ENCODE data around the gene GRIN1. TPM values are rescaled to one million over a fixed set of nuclear protein-coding genes. Genes with fewer than 3 reads are reported as not detected.

GRIN1 gene
- total RNA-seq, 1 experiment from 2014 or later: not detected

DNA sequence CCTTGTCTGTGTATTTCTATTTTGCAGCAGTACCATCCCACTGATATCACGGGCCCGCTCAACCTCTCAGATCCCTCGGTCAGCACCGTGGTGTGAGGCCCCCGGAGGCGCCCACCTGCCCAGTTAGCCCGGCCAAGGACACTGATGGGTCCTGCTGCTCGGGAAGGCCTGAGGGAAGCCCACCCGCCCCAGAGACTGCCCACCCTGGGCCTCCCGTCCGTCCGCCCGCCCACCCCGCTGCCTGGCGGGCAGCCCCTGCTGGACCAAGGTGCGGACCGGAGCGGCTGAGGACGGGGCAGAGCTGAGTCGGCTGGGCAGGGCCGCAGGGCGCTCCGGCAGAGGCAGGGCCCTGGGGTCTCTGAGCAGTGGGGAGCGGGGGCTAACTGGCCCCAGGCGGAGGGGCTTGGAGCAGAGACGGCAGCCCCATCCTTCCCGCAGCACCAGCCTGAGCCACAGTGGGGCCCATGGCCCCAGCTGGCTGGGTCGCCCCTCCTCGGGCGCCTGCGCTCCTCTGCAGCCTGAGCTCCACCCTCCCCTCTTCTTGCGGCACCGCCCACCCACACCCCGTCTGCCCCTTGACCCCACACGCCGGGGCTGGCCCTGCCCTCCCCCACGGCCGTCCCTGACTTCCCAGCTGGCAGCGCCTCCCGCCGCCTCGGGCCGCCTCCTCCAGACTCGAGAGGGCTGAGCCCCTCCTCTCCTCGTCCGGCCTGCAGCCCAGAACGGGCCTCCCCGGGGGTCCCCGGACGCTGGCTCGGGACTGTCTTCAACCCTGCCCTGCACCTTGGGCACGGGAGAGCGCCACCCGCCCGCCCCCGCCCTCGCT, 29.0 kb downstream of the GRIN1 start:
- no peaks in the 10 kb centered on the region for H3K27me3 ChIP-seq (ENCODE audit: low read length)
- peaks cover 29% of the 10 kb centered on the region for H3K4me1 ChIP-seq (ENCODE audit: low read length)
- H3K4me3 ChIP-seq (ENCODE audit: low read length): no peak overlapping the region
- peaks cover 10% of the 10 kb centered on the region; the same call in 1 of the 2 replicates for H4K20me1 ChIP-seq (ENCODE audit: insufficient read depth, low read depth, low read length)
- no peak overlapping the region for H2AFZ ChIP-seq (ENCODE audit: low read length)
- H3K9me3 ChIP-seq (ENCODE audit: low read length): no peaks in the 10 kb centered on the region
- no peaks in the 10 kb centered on the region for H3K36me3 ChIP-seq (ENCODE audit: insufficient read depth, low read length)
- no peaks in the 10 kb centered on the region for H3K9me2 ChIP-seq (replicated peaks; ENCODE audit: insufficient read depth, low read length)
- H3K4me2 ChIP-seq (ENCODE audit: low read depth, low read length, poor library complexity, severe bottlenecking): no peak overlapping the region
- no peak overlapping the region for H3K27ac ChIP-seq (ENCODE audit: low read length)
- DNase-seq: no peak
- H3K9ac ChIP-seq (ENCODE audit: low read length): no peak overlapping the region
- H3K79me2 ChIP-seq (ENCODE audit: low read length): no peaks in the 10 kb centered on the region

DNA sequence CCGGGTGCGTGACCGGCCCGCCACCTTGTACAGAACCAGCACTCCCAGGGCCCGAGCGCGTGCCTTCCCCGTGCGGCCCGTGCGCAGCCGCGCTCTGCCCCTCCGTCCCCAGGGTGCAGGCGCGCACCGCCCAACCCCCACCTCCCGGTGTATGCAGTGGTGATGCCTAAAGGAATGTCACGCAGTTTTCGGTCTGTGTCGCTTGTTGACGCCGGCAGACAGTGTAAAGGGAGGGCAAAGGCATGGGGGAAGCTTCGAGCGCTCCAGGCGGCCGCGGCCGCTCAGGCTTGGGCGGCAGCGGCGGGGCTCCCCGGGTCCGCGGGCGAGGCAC, 29.6 kb downstream of the GRIN1 start:
- no peak overlapping the region for H3K4me2 ChIP-seq (ENCODE audit: low read depth, low read length, poor library complexity, severe bottlenecking)
- peaks cover 13% of the 10 kb centered on the region; the same call in 1 of the 2 replicates for H4K20me1 ChIP-seq (ENCODE audit: insufficient read depth, low read depth, low read length)
- no peak overlapping the region for H3K9ac ChIP-seq (ENCODE audit: low read length)
- H3K79me2 ChIP-seq (ENCODE audit: low read length): no peaks in the 10 kb centered on the region
- DNase-seq: no peak
- H2AFZ ChIP-seq (ENCODE audit: low read length): no peak overlapping the region
- peaks cover 29% of the 10 kb centered on the region for H3K4me1 ChIP-seq (ENCODE audit: low read length)
- no peaks in the 10 kb centered on the region for H3K9me3 ChIP-seq (ENCODE audit: low read length)
- H3K36me3 ChIP-seq (ENCODE audit: insufficient read depth, low read length): no peaks in the 10 kb centered on the region
- no peaks in the 10 kb centered on the region for H3K9me2 ChIP-seq (replicated peaks; ENCODE audit: insufficient read depth, low read length)
- H3K27ac ChIP-seq (ENCODE audit: low read length): no peak overlapping the region
- H3K27me3 ChIP-seq (ENCODE audit: low read length): no peaks in the 10 kb centered on the region
- H3K4me3 ChIP-seq (ENCODE audit: low read length): no peak overlapping the region

DNA sequence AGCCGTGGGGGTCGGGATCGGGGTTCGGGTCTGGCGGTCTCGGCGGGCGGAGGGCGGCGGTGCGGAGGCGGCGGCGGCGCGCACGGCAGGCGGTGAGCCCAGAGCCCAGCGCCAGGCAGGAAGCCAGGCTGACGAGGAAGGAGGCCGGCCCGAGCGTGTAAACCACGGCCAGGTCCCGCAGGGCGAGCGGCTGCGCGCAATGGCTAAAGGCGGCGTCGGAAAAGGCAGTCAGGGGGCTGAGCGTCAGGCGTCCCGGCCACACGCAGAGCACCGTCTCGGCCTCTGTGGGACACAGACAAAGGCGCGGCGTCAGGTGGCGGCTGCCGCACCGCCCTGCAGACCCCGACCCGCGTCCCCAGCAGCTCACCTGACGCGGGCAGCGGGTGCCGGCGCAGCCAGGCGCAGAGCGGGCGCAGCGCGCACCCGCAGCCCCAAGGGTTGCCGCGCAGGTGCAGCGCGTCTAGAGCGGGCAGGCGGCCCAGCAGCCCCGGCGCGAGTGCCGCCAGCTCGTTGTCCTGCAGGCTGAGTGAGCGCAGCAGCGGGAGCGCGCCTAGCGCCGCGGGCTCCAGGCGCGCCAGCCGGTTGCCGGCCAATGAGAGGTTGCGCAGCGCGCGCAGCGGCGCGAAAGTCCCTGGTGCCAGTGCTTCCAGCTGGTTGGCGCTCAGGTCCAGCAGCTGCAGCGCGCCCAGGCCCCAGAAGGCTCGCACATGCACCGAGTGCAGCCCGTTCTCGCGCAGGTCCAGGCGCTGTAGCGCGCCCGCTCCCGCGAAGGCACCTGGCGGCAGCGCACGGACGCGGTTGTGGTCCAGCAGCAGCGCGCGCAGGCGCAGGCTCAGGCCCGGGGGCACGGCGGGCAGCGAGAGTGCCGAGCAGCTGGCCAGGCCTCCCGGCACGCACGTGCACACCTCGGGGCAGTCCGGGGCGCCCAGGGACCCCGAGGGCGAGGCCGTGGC, 30.2 kb downstream of the GRIN1 start:
- peak; percentile 66 for DNase-seq
- Histone ChIP-seq H3K27me3 (ENCODE audit: low read length) (no peaks in the 10 kb centered on the region), H3K4me2 (ENCODE audit: low read depth, low read length, poor library complexity, severe bottlenecking) (peak overlapping the region; percentile 65), H2AFZ (ENCODE audit: low read length) (no peak overlapping the region), H3K79me2 (ENCODE audit: low read length) (no peaks in the 10 kb centered on the region), H3K9me3 (ENCODE audit: low read length) (no peaks in the 10 kb centered on the region), H3K4me1 (ENCODE audit: low read length) (peaks cover 29% of the 10 kb centered on the region), H3K9me2 (replicated peaks; ENCODE audit: insufficient read depth, low read length) (no peaks in the 10 kb centered on the region), H3K4me3 (ENCODE audit: low read length) (peak overlapping the region; percentile 45; the same call in 1 of the 2 replicates), H3K36me3 (ENCODE audit: insufficient read depth, low read length) (no peaks in the 10 kb centered on the region), H4K20me1 (ENCODE audit: insufficient read depth, low read depth, low read length) (peaks cover 13% of the 10 kb centered on the region; the same call in 1 of the 2 replicates), H3K9ac (ENCODE audit: low read length) (no peak overlapping the region), H3K27ac (ENCODE audit: low read length) (no peak overlapping the region)

DNA sequence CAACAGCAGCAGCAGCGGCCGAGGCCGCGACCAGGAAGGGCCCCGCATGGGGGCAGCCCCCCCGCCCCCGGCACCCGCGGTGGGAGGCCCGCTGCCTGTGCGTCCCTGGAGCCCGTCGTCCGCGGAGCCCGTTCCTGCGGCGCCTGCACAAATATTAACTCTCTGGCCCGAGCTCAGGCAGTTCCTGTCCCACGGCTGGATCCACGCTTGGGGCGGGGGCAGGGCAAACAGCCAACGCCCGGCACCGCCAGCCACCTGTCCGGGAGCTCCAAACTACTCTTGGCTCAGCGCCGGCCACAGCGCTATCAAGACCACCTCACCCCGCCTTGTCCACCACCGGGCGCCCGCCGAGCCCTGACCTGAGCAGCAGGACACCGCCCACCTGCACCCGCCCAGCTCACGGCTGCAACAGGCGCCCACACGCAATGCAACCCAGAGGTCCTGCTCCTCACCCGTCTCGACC, 31.0 kb downstream of the GRIN1 start, which contains the start of gene LRRC26:
LRRC26 (minus strand) TSS at position 156 of the 463 bp plus-strand sequence; CDS start at position 48, 108 bp downstream.
- Histone ChIP-seq H3K9me2 (replicated peaks; ENCODE audit: insufficient read depth, low read length) (no peaks in the 10 kb centered on the region), H4K20me1 (ENCODE audit: insufficient read depth, low read depth, low read length) (peaks cover 14% of the 10 kb centered on the region; the same call in 1 of the 2 replicates), H3K27ac (ENCODE audit: low read length) (no peak within 1 kb of the TSS), H3K79me2 (ENCODE audit: low read length) (no peaks in the 10 kb centered on the region), H3K4me3 (ENCODE audit: low read length) (peak within 1 kb of the TSS; percentile 45; the same call in 1 of the 2 replicates), H3K9me3 (ENCODE audit: low read length) (no peaks in the 10 kb centered on the region), H3K27me3 (ENCODE audit: low read length) (no peaks in the 10 kb centered on the region), H3K36me3 (ENCODE audit: insufficient read depth, low read length) (no peaks in the 10 kb centered on the region), H3K4me1 (ENCODE audit: low read length) (peaks cover 35% of the 10 kb centered on the region), H2AFZ (ENCODE audit: low read length) (no peak within 1 kb of the TSS), H3K4me2 (ENCODE audit: low read depth, low read length, poor library complexity, severe bottlenecking) (peak within 1 kb of the TSS; percentile 65), H3K9ac (ENCODE audit: low read length) (no peak within 1 kb of the TSS)
- no peak for DNase-seq

DNA sequence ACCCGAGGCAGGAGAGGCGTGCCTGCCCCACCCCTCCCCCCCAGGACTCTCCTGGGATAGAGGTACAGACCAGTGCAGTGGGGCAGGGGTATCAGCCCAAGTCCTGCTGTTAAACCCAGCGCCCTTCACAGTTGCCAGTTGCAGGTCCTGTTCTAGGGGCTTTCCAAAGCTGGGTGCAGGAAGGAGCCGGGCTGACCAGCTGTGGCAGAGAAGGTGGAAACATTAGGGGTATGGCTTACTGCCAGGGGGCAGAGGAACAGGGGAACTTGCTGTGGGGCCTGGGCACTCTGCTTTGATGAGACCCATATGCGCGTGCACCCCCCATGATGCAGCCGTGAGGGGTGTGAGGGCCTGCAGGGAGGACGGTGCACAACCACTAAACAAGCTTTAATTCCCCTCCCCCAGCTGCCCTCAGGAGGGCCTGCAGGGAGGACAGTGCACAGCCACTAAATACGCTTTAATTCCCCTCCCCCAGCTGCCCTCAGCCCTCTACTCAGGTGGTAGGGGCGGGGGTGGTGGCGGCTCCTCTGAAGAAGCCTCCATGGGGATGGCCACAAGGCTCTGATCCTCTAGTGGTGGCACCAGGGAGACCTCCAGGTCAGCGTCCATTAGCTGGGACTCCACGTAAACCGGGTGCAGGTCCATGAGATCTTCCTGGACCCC, 31.7 kb downstream of the GRIN1 start:
- no peak overlapping the region for H2AFZ ChIP-seq (ENCODE audit: low read length)
- no peaks in the 10 kb centered on the region for H3K9me2 ChIP-seq (replicated peaks; ENCODE audit: insufficient read depth, low read length)
- no peak overlapping the region for H3K27ac ChIP-seq (ENCODE audit: low read length)
- no peak for DNase-seq
- H3K4me2 ChIP-seq (ENCODE audit: low read depth, low read length, poor library complexity, severe bottlenecking): no peak overlapping the region
- no peaks in the 10 kb centered on the region for H3K27me3 ChIP-seq (ENCODE audit: low read length)
- H3K9ac ChIP-seq (ENCODE audit: low read length): no peak overlapping the region
- peaks cover 17% of the 10 kb centered on the region; the same call in 1 of the 2 replicates for H4K20me1 ChIP-seq (ENCODE audit: insufficient read depth, low read depth, low read length)
- no peaks in the 10 kb centered on the region for H3K79me2 ChIP-seq (ENCODE audit: low read length)
- H3K9me3 ChIP-seq (ENCODE audit: low read length): no peaks in the 10 kb centered on the region
- H3K4me3 ChIP-seq (ENCODE audit: low read length): no peak overlapping the region
- H3K36me3 ChIP-seq (ENCODE audit: insufficient read depth, low read length): no peaks in the 10 kb centered on the region
- peaks cover 39% of the 10 kb centered on the region for H3K4me1 ChIP-seq (ENCODE audit: low read length)

DNA sequence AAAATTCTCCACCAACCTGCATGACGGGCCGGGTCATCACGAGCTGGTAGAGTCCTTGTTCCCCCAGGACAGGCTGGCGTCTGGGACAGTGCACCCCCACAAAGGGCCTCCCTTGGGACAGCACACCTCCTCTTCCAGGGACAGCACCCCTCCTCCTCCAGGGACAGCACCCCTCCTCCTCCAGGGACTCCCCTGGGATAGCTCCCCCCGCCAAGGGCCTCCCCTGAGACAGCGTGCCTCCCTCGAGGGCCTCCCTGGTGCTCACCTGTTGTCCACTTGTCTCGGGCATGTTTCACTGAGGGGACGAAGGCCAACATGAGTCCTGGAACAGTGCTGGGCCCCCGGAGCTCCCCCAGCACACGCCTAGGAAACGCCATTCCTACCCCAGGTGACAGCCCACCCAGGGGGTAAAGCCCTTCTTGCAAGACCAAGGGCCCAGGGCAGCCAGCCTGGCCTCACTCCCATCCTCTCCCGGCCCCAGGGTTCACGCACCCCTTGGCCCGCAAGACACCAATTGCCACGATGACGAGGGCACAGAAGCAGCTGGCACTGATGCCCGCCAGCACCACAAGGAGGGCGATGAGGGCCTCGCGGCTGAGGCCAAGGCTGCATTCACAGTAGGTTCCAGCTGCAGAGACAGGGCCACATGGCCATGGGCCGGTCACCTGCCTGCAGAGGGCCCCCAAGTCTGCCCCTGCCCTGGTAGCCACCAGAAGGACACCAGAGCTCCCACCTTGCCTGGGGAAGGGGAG, 32.4 kb downstream of the GRIN1 start:
- H3K27me3 ChIP-seq (ENCODE audit: low read length): no peaks in the 10 kb centered on the region
- no peak overlapping the region for H3K4me3 ChIP-seq (ENCODE audit: low read length)
- H3K9me3 ChIP-seq (ENCODE audit: low read length): no peaks in the 10 kb centered on the region
- no peak overlapping the region for H3K9ac ChIP-seq (ENCODE audit: low read length)
- peaks cover 39% of the 10 kb centered on the region for H3K4me1 ChIP-seq (ENCODE audit: low read length)
- H3K79me2 ChIP-seq (ENCODE audit: low read length): no peaks in the 10 kb centered on the region
- no peaks in the 10 kb centered on the region for H3K9me2 ChIP-seq (replicated peaks; ENCODE audit: insufficient read depth, low read length)
- H2AFZ ChIP-seq (ENCODE audit: low read length): no peak overlapping the region
- H3K36me3 ChIP-seq (ENCODE audit: insufficient read depth, low read length): no peaks in the 10 kb centered on the region
- no peak for DNase-seq
- peaks cover 22% of the 10 kb centered on the region; the same call in 1 of the 2 replicates for H4K20me1 ChIP-seq (ENCODE audit: insufficient read depth, low read depth, low read length)
- no peak overlapping the region for H3K27ac ChIP-seq (ENCODE audit: low read length)
- no peak overlapping the region for H3K4me2 ChIP-seq (ENCODE audit: low read depth, low read length, poor library complexity, severe bottlenecking)

DNA sequence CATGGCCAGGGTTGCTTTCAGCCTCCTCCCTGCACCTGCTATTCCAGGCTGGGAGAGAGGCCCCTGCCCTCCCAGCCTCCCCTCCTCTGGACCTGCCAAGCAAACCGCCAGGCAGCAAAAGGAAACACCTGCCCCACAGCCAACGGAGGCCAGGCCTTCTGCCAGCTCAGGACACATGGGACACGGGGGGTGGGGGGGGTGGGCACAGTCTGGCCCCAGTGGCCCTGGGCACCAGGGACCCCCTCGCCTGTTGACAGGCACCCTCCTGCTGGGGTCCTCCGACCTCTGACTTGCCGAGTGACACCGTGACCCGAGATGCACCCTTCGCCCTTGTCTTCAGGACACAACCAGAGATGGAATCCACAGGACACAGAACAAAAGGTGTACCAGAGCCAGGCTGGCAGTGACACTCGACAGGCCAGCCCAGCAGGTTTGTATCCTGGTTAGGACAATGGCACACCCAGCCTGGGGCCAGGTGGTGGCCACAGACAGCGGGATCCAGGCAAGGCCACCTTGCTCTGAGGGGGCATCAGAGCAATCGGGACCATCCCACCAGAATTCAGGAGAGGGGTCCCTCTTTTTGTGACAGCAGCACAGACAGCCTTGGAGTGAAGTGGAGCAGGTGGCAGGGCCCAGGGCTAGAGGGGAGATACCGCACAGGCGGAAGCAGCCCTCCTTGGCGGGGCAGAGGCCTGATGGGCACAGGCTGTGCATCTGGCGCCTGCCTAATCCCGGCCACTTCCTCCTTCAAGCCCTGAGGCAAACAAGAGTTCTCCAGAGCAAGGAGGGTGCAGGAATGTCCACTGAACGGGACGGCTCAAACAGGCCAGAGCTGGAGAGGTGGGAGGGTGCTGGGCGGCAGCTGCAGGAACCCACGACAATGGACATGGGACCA, 34.2 kb downstream of the GRIN1 start:
- H3K79me2 ChIP-seq (ENCODE audit: low read length): no peaks in the 10 kb centered on the region
- H3K9me3 ChIP-seq (ENCODE audit: low read length): no peaks in the 10 kb centered on the region
- no peak overlapping the region for H3K9ac ChIP-seq (ENCODE audit: low read length)
- no peaks in the 10 kb centered on the region for H3K36me3 ChIP-seq (ENCODE audit: insufficient read depth, low read length)
- no peak overlapping the region for H3K4me3 ChIP-seq (ENCODE audit: low read length)
- peaks cover 22% of the 10 kb centered on the region; the same call in 1 of the 2 replicates for H4K20me1 ChIP-seq (ENCODE audit: insufficient read depth, low read depth, low read length)
- H3K27me3 ChIP-seq (ENCODE audit: low read length): no peaks in the 10 kb centered on the region
- no peak for DNase-seq
- no peak overlapping the region for H2AFZ ChIP-seq (ENCODE audit: low read length)
- no peaks in the 10 kb centered on the region for H3K9me2 ChIP-seq (replicated peaks; ENCODE audit: insufficient read depth, low read length)
- no peak overlapping the region for H3K4me2 ChIP-seq (ENCODE audit: low read depth, low read length, poor library complexity, severe bottlenecking)
- no peak overlapping the region for H3K27ac ChIP-seq (ENCODE audit: low read length)
- H3K4me1 ChIP-seq (ENCODE audit: low read length): peaks cover 39% of the 10 kb centered on the region

All from Karpas-422 (cell line).